Activated T-cell treated with anti-CD3 and anti-CD28 coated beads for 48 hours (primary cell): ENCODE results near the gene SFT2D1.
"Not testable (repeated sequence)": the region's sequence is repeated elsewhere in the genome, so short reads cannot be mapped to it uniquely, and the experiment has no call there.

Source experiments
- DNase-seq: peaks from one replicate; pipeline ENCODE4 v3.0.0-alpha.2; 2020; ENCODE audit warnings: low read depth

The SFT2D1 gene

GRCh38 chr6:166342349-166343149, at the start of gene SFT2D1:
TSS of gene SFT2D1 (minus strand) at chr6:166342545. CDS start at chr6:166342481, 64 bp downstream.
- DNase-seq = peak; percentile 79

GRCh38 chr6:166389119-166389518, 46.8 kb upstream of the SFT2D1 start:
- no peak for DNase-seq

GRCh38 chr6:166388290-166389004, 46.1 kb upstream of the SFT2D1 start:
- DNase-seq = no peak

- DNase-seq = no peak
These were observed 45.4 kb upstream of the SFT2D1 start for GRCh38 chr6:166387642-166388289.

- DNase-seq = not testable (repeated sequence)
These were observed 44.8 kb upstream of the SFT2D1 start for GRCh38 chr6:166387098-166387497.

- DNase-seq = no peak
These were observed 43.8 kb upstream of the SFT2D1 start for GRCh38 chr6:166386111-166386510.

GRCh38 chr6:166383802-166384363, 41.5 kb upstream of the SFT2D1 start:
- DNase-seq = peak; percentile 22

- peak; percentile 97 for DNase-seq
These were observed 40.8 kb upstream of the SFT2D1 start, which contains the start of gene MPC1 for GRCh38 chr6:166382933-166383801. TSS of gene MPC1 (minus strand) at chr6:166382940. CDS start at chr6:166382876, 64 bp downstream.

GRCh38 chr6:166382500-166382932, 40.2 kb upstream of the SFT2D1 start:
- DNase-seq = no peak

- DNase-seq = peak; percentile 74
These were observed 39.6 kb upstream of the SFT2D1 start for GRCh38 chr6:166381733-166382499.

GRCh38 chr6:166381381-166381732, 39.0 kb upstream of the SFT2D1 start:
- no peak for DNase-seq

- DNase-seq = no peak
These were observed 37.5 kb upstream of the SFT2D1 start for GRCh38 chr6:166379800-166380199.

GRCh38 chr6:166379103-166379586, 36.8 kb upstream of the SFT2D1 start:
- no peak for DNase-seq

GRCh38 chr6:166377721-166378120, 35.4 kb upstream of the SFT2D1 start:
- no peak for DNase-seq

- no peak for DNase-seq
These were observed 32.7 kb upstream of the SFT2D1 start for GRCh38 chr6:166375013-166375412.

GRCh38 chr6:166370489-166370888, 28.1 kb upstream of the SFT2D1 start:
- no peak for DNase-seq

GRCh38 chr6:166369782-166370181, 27.4 kb upstream of the SFT2D1 start:
- DNase-seq = no peak

GRCh38 chr6:166366921-166367320, 24.6 kb upstream of the SFT2D1 start:
- DNase-seq = no peak

GRCh38 chr6:166365806-166366205, 23.5 kb upstream of the SFT2D1 start:
- no peak for DNase-seq

- no peak for DNase-seq
These were observed 22.9 kb upstream of the SFT2D1 start for GRCh38 chr6:166365221-166365620.
